ENCODE data around the gene KCTD7.
"Not testable (repeated sequence)": the region's sequence is repeated elsewhere in the genome, so short reads cannot be mapped to it uniquely, and the experiment has no call there.

KCTD7 gene

GRCh38 chr7:66682350-66683093 is 53.8 kb downstream of the KCTD7 start:
- DNase-seq, result no peak

GRCh38 chr7:66683094-66683769 is 54.6 kb downstream of the KCTD7 start:
- DNase-seq, result not testable (repeated sequence)

- no peak for DNase-seq
These were observed 55.1 kb downstream of the KCTD7 start for GRCh38 chr7:66683770-66684123.

- DNase-seq, result not testable (repeated sequence)
These were observed 57.0 kb downstream of the KCTD7 start for GRCh38 chr7:66685663-66686062.

GRCh38 chr7:66687186-66687585 is 58.5 kb downstream of the KCTD7 start:
- DNase-seq, result no peak

- DNase-seq, result not testable (repeated sequence)
These were observed 59.0 kb downstream of the KCTD7 start for GRCh38 chr7:66687672-66688071.

GRCh38 chr7:66689081-66689480 is 60.4 kb downstream of the KCTD7 start:
- DNase-seq, result no peak

GRCh38 chr7:66693331-66693730 is 64.7 kb downstream of the KCTD7 start:
- no peak for DNase-seq

Data from DMS 273 treated with DMSO at 0.1 percent for 48 hours (cell line).